Bronchial epithelial cell (primary cell): ENCODE data around the gene KLHDC4. TPM values are rescaled to one million over a fixed set of nuclear protein-coding genes. Genes with fewer than 3 reads are reported as not detected.

Experiments
- DNase-seq: peaks from one replicate; pipeline ENCODE4 v3.0.0-alpha.2; 2010; ENCODE audit warnings: low read depth
- FAIRE-seq: peaks from 2 replicates; lab custom pipeline; 2011; peaks lifted over from hg19 to GRCh38; lab: Jason Lieb, UNC
- H3K27me3 ChIP-seq: 2 replicates; pipeline ENCODE4 v1.5.1; 2011; ENCODE audit warnings: low read length; ENCODE audit not compliant: control insufficient read depth, insufficient read depth
- H3K36me3 ChIP-seq: 2 replicates; pipeline ENCODE4 v1.5.1; 2011; ENCODE audit warnings: low read length; ENCODE audit not compliant: control insufficient read depth, insufficient read depth
- H3K4me3 ChIP-seq: 2 replicates; pipeline ENCODE4 v1.5.1; 2011; ENCODE audit warnings: mild to moderate bottlenecking, low read depth, low read length, control low read depth
- total RNA-seq: library from RNA; depleted of rRNA; stranded (reverse); fragments of >200 nt; gene quantifications from 2 replicates; pipeline ENCODE4 v1.2.1, GENCODE V29; 2014
- TF ChIP-seq, protein P1 (sequence below): IDR thresholded peaks from 2 replicates; pipeline ENCODE4 v1.5.1; 2011; ENCODE audit warnings: mild to moderate bottlenecking, moderate library complexity, low read length, control low read depth, inconsistent platforms; ENCODE audit not compliant: insufficient read depth, severe bottlenecking

Gene KLHDC4
- total RNA-seq, 1 donor from 2014 or later, result 30.8 TPM

DNA sequence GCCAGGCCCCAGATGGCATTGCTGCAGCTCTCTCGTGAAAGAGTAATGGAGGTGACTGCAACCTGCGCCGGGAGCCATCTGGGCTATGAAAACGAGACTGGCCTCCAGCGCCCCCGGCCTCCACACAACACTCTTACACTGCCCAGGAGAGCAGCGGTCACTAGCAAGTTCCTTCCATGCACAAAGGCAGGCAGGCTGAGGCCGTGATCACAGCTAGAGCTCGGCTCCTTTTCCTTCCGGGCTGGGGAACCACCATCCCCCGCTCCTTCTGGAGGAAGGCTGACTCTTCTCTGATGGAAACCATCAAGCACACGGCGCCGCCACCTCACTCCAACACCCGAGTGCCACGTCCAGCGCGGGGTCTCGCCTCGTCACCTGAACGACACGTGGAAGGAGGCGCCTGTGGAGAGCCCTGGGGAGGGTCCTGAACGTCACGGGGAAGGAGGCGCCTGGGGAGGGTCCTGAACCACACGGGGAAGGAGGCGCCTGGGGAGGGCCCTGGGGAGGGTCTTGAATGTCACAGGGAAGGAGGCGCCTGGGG lies 61.9 kb downstream of the KLHDC4 start:
- FAIRE-seq (no peak), DNase-seq (no peak)
- TF ChIP-seq, protein P1, sequence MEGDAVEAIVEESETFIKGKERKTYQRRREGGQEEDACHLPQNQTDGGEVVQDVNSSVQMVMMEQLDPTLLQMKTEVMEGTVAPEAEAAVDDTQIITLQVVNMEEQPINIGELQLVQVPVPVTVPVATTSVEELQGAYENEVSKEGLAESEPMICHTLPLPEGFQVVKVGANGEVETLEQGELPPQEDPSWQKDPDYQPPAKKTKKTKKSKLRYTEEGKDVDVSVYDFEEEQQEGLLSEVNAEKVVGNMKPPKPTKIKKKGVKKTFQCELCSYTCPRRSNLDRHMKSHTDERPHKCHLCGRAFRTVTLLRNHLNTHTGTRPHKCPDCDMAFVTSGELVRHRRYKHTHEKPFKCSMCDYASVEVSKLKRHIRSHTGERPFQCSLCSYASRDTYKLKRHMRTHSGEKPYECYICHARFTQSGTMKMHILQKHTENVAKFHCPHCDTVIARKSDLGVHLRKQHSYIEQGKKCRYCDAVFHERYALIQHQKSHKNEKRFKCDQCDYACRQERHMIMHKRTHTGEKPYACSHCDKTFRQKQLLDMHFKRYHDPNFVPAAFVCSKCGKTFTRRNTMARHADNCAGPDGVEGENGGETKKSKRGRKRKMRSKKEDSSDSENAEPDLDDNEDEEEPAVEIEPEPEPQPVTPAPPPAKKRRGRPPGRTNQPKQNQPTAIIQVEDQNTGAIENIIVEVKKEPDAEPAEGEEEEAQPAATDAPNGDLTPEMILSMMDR, result no peak
- peaks cover 12% of the 10 kb centered on the region for H3K36me3 ChIP-seq
- no peaks in the 10 kb centered on the region for H3K27me3 ChIP-seq
- H3K4me3 ChIP-seq, result no peak overlapping the region

DNA sequence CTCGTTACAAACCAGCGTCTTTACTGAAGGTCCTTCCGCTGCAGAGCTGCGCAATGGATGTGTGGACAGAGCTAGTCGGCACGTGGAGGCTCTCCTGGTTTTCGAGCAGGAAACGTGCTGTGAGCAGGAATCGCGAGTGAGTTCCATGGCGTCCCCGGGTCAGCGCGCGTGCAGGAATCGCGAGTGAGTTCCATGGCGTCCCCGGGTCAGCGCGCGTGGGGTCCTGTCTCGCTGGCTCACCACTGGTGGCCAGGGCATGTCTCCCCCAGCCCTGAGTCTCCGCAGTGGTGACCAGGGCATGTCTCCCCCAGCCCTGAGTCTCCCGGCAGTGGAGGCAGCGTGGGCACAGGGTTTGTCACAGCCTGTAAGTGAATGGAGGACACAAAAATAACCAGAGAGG lies 62.7 kb downstream of the KLHDC4 start:
- FAIRE-seq (no peak), DNase-seq (no peak)
- Histone ChIP-seq H3K36me3 (peaks cover 12% of the 10 kb centered on the region), H3K27me3 (no peaks in the 10 kb centered on the region), H3K4me3 (no peak overlapping the region)
- TF ChIP-seq, protein P1, result no peak

DNA sequence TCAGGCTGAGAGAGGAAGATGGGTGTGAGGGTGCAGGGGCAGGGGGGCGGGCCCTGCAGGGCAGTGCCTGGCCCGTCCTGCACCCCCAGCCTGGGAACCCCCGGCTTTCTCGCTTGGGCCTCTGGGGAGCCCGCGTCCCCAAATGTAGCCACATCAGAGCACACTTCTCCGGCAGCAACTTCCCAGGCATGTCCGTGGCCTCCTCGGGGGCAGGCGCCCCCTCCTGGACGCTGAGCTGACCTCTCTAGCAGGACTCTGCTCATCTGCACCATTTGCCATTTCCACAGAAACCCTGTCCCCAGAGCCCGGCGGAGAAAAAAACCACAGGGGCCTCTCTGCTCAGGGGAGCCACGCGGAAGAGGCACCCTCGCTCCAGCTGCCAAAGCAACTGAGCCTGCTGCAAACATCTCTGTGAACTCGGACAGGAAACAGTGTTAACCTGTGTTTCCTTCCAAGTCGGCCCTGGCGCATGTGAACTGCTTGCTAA lies 63.4 kb downstream of the KLHDC4 start:
- TF ChIP-seq, protein P1, result peak; percentile 46
- DNase-seq, result no peak
- no peaks in the 10 kb centered on the region for H3K27me3 ChIP-seq
- no peak overlapping the region for H3K4me3 ChIP-seq
- peaks cover 12% of the 10 kb centered on the region for H3K36me3 ChIP-seq
- FAIRE-seq, result no peak

DNA sequence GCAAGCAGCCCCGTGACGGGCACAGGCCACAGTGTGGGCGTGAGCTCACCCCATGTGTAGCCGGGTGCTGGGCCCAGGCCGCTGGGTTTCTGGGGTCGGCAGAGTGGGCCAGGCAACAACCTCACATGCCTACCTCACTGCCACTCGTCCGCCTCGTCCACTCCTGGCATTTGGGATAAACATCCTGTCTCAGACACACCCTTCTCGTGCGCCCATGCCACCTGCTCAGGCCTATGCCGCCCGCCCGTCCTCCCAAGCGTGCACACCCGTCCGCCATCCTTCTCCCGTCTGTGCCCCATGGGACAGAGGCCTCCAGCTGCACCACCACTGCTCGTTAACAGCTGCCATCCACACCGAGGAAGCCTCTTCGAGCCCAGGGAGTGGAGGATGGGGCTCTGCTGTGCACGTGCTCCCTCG lies 64.3 kb downstream of the KLHDC4 start:
- H3K27me3 ChIP-seq, result no peaks in the 10 kb centered on the region
- FAIRE-seq (no peak), DNase-seq (no peak)
- peaks cover 9% of the 10 kb centered on the region for H3K36me3 ChIP-seq
- no peak overlapping the region for H3K4me3 ChIP-seq
- TF ChIP-seq, protein P1, result no peak

DNA sequence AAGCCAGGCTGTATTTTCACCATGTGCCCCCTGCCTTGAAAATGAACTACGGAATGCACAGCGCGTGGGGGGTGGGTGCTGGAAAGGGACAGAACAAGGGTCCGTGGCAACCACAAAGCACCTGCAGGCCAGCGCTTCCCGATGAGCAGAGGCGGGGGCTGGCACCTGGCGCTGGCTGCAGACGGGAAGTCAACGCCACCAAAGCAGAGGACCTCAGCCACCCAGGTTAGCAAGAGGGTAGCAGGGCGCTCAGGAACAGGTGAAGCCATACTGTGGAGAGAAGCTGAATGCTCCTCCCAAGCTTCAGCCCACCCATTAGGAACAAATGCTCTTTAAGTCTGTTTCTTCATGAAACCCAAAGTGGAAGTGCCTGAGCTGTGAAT lies 64.7 kb downstream of the KLHDC4 start:
- TF ChIP-seq, protein P1, result no peak
- Histone ChIP-seq H3K36me3 (peaks cover 9% of the 10 kb centered on the region), H3K27me3 (no peaks in the 10 kb centered on the region), H3K4me3 (no peak overlapping the region)
- no peak for DNase-seq
- FAIRE-seq, result no peak

DNA sequence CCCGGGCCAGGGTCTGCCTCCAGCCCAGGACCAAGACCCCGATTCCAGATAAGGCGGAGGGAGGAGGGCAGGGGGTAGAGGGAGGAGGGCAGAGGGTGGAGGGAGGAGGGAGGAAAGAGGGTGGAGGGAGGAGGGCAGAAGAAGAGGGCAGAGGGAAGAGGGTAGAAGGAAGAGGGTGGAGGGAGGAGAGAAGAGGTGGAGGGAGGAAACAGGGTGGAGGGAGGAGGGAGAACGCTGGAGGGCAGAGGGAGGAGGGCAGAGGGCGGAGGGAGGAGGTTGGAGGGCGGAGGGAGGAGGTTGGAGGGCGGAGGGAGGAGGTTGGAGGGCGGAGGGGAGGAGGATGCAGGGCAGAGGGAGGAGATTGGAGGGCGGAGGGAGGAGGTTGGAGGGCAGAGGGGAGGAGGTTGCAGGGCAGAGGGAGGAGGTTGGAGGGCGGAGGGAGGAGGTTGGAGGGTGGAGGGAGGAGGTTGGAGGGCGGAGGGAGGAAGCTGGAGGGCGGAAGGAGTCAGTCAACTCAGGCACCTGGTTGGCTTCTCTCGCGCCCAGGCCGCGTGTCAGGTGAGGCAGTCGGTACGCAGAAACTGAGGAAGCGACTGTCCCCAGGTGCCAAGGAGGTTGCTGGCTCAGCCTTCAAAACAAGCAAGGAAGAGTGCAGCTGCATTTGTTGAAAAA lies 65.2 kb downstream of the KLHDC4 start:
- no peak for FAIRE-seq
- Histone ChIP-seq H3K4me3 (no peak overlapping the region), H3K27me3 (no peaks in the 10 kb centered on the region), H3K36me3 (peaks cover 11% of the 10 kb centered on the region)
- TF ChIP-seq, protein P1, result no peak
- DNase-seq, result no peak
